Esophagus muscularis mucosa (tissue), 4 donors: ENCODE data around the gene SIGLEC10. TPM values are rescaled to one million over a fixed set of nuclear protein-coding genes. Genes with fewer than 3 reads are reported as not detected.

Source experiments
- DNase-seq: peaks from one replicate; pipeline ENCODE4 v3.0.0-alpha.2; 2017; ENCODE audit errors: extremely low spot score
- H3K27ac ChIP-seq, 4 donors: fragments of 200-600 bp; sonication (generic); replicated peaks in 1 of 4; 1 replicate in 3 of 4; 2 replicates in 1 of 4; pipeline ENCODE4 v1.5.1; 2016 to 2019; ENCODE audit warnings: mild to moderate bottlenecking in 1 of 4
- H3K27me3 ChIP-seq, 4 donors: fragments of 200-600 bp; sonication (generic); one replicate each; pipeline versions ENCODE4 v1.5.1 to v1.6.0; 2016 to 2019
- H3K36me3 ChIP-seq, 4 donors: fragments of 200-600 bp; sonication (generic); one replicate each; pipeline ENCODE4 v1.5.1; 2016 to 2019
- H3K4me1 ChIP-seq, 4 donors: fragments of 200-600 bp; sonication (generic); one replicate each; pipeline ENCODE4 v1.5.1; 2016 to 2019
- H3K4me3 ChIP-seq, 4 donors: fragments of 200-600 bp; sonication (generic); 1 replicate in 2 of 4; 2 replicates in 2 of 4; pipeline ENCODE4 v1.5.1; 2016 to 2019; ENCODE audit warnings: mild to moderate bottlenecking in 4 of 4, moderate library complexity in 1 of 4
- H3K9me3 ChIP-seq, 4 donors: fragments of 200-600 bp; sonication (generic); 1 replicate in 3 of 4; 2 replicates in 1 of 4; pipeline ENCODE4 v1.5.1; 2016 to 2019
- CTCF ChIP-seq, 3 experiments: fragments of 200-600 bp in 2 of 3; fragments of 450-650 bp in 1 of 3; sonication (generic) in 2 of 3; IDR thresholded peaks; one replicate each; pipeline ENCODE4 v1.5.1; 2017 to 2019; ENCODE audit warnings: antibody characterized with exemption in 3 of 3, mild to moderate bottlenecking in 2 of 3, moderate library complexity in 1 of 3
- EP300 ChIP-seq: sonication (generic); formaldehyde crosslinking; IDR thresholded peaks from one replicate; pipeline ENCODE4 v1.6.1; 2017; ENCODE audit warnings: antibody characterized with exemption
- POLR2A ChIP-seq: fragments of 450-650 bp; IDR thresholded peaks from one replicate; pipeline ENCODE4 v1.6.1; 2017; ENCODE audit warnings: antibody characterized with exemption, moderate library complexity, mild to moderate bottlenecking, low read depth
- POLR2AphosphoS5 ChIP-seq, 2 donors: sonication (generic); formaldehyde crosslinking; IDR thresholded peaks; one replicate each; pipeline ENCODE4 v1.6.1; 2017; ENCODE audit warnings: antibody characterized with exemption in 2 of 2
- WGBS: methylation state at CpG from one replicate; pipeline ENCODE4 v1.1.5; 2018; 5-methylcytosine and 5-hydroxymethylcytosine counted together
- intact Hi-C: fragments of 100-400 bp; cut with DNase I; formaldehyde crosslinking; loops from one replicate; pipeline ENCODE4 v1.15.1; 2023
- total RNA-seq, 4 donors: library from RNA; depleted of rRNA; stranded (reverse); fragments of >200 nt; gene quantifications; one replicate each; pipeline versions ENCODE4 v1.1.0 to v1.2.1, GENCODE V29; 2016

SIGLEC10 gene
- total RNA-seq, 4 donors from 2014 or later: 1.4 to 4.1 (median 2.4) TPM

- Histone ChIP-seq H3K4me3 (no peak overlapping the region), H3K27me3 (no peaks in the 10 kb centered on the region), H3K27ac (no peak overlapping the region), H3K36me3 (no peaks in the 10 kb centered on the region), H3K4me1 (peaks cover 3 to 7% (median 5%) of the 10 kb centered on the region in 4 donors), H3K9me3 (no peaks in the 10 kb centered on the region)
- TF ChIP-seq CTCF (IDR thresholded peaks at IDR 0.05): no peak
- TF ChIP-seq EP300: no peak
- no peak for TF ChIP-seq POLR2AphosphoS5 (IDR thresholded peaks at IDR 0.05)
- no peak for TF ChIP-seq POLR2A
- intact Hi-C loops: no loop called here
- no peak for DNase-seq
- 86% methylated on average over 14 of the region's 14 CpGs for WGBS
These were observed 28.3 kb downstream of the SIGLEC10 start for GRCh38 chr19:51389143-51389542.

DNA sequence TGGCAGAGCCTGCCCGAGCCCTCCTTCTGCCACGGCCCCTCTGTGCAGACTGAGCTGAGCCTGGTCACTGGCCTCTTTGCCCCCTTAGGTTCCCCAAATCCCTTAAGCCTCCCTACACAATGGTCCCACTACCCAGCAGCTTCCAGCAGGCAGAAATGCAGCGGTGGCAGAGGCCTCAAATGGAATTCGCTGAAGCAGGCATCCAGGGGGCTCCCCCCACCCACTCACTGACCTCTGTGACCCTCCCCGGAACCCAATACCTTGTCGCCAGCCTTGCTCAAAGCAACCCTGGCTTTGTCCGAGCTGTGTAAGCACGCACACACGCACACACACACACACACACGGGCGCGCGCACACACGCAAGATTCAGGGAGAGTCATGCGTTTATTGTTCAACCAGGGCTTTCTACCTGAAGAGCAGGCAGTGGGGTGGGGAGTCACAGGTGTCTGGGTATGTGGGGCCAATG lies 29.5 kb downstream of the SIGLEC10 start, which contains the start of gene LIM2:
TSS of gene LIM2 (minus strand) at position 51 of the 466 bp plus-strand sequence. CDS start 531 bp downstream, outside the sequence.
- DNase-seq: no peak
- Histone ChIP-seq H3K4me3 (no peak within 1 kb of the TSS), H3K27ac (no peak within 1 kb of the TSS), H3K4me1 (no peaks in the 10 kb centered on the region), H3K36me3 (no peaks in the 10 kb centered on the region), H3K9me3 (no peaks in the 10 kb centered on the region), H3K27me3 (no peaks in the 10 kb centered on the region)
- intact Hi-C loops: no loop called here
- TF ChIP-seq EP300: no peak
- TF ChIP-seq POLR2A: no peak
- no peak for TF ChIP-seq CTCF (IDR thresholded peaks at IDR 0.05)
- TF ChIP-seq POLR2AphosphoS5 (IDR thresholded peaks at IDR 0.05): no peak
- WGBS: 90% methylated on average over 15 of the region's 15 CpGs

- Histone ChIP-seq H3K9me3 (no peaks in the 10 kb centered on the region), H3K36me3 (no peaks in the 10 kb centered on the region), H3K4me1 (no peaks in the 10 kb centered on the region), H3K27ac (no peak overlapping the region), H3K27me3 (no peaks in the 10 kb centered on the region), H3K4me3 (no peak overlapping the region)
- intact Hi-C loops: no loop called here
- DNase-seq: no peak
- TF ChIP-seq CTCF (IDR thresholded peaks at IDR 0.05) (no peak), POLR2A (no peak), EP300 (no peak), POLR2AphosphoS5 (IDR thresholded peaks at IDR 0.05) (no peak)
- 84% methylated on average over 11 of the region's 14 CpGs for WGBS
These were observed 30.4 kb downstream of the SIGLEC10 start for GRCh38 chr19:51386882-51387520.

- Histone ChIP-seq H3K36me3 (no peaks in the 10 kb centered on the region), H3K9me3 (peaks cover 0 to 2% (median 0%) of the 10 kb centered on the region in 4 donors), H3K4me3 (no peak overlapping the region), H3K27ac (no peak overlapping the region), H3K27me3 (no peaks in the 10 kb centered on the region), H3K4me1 (no peaks in the 10 kb centered on the region)
- intact Hi-C loops: no loop called here
- DNase-seq: no peak
- TF ChIP-seq POLR2AphosphoS5 (IDR thresholded peaks at IDR 0.05) (no peak), EP300 (no peak), CTCF (IDR thresholded peaks at IDR 0.05) (no peak), POLR2A (no peak)
- WGBS: 95% methylated on average over 4 of the region's 4 CpGs
These were observed 35.4 kb downstream of the SIGLEC10 start for GRCh38 chr19:51382004-51382403.
